ENCODE measurements around the gene NUDT14.

NUDT14 gene

DNA sequence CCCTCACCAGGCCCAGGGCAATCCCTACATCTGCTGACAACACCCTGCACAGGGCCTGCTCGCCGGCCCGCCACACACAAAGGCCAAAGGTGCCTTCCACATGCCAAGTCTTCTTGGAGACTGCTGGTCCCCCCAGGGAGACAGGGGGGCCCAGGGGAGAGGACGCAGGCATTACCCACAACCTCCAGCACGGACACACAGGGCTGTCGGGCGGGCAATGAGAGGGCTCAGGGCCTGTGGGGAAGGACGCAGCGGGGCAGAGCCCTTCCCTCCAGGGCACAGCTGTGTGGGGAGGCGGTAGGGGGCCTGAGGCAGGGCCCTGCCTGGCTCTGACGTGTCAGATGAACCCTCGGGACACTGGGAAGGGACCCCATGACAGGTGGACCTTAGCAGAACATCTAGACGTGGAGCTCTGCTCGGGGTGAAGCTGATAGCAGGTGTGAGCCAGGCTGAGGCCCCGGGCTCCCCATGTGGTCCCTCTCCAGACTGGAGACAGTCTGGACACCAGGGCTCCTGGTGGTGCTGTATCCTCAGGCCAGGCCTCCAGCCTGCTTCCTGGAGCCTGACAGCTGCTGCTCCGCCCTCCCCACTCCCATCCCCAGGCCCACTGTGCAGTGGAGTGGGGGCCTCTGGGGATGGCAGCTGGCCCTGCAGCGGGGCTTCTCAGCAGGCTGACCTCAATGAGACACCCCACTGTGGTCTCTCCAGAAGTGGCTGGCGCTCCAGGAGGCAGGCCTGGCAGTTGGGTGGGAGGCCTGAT lies 31.6 kb upstream of the NUDT14 start:
- DNase-seq (ENCODE audit: low spot score), result no peak

GRCh38 chr14:105211758-105212089 lies 30.6 kb upstream of the NUDT14 start:
- DNase-seq (ENCODE audit: low spot score), result no peak

- no peak for DNase-seq (ENCODE audit: low spot score)
Observed at GRCh38 chr14:105211086-105211757, 30.1 kb upstream of the NUDT14 start.

DNA sequence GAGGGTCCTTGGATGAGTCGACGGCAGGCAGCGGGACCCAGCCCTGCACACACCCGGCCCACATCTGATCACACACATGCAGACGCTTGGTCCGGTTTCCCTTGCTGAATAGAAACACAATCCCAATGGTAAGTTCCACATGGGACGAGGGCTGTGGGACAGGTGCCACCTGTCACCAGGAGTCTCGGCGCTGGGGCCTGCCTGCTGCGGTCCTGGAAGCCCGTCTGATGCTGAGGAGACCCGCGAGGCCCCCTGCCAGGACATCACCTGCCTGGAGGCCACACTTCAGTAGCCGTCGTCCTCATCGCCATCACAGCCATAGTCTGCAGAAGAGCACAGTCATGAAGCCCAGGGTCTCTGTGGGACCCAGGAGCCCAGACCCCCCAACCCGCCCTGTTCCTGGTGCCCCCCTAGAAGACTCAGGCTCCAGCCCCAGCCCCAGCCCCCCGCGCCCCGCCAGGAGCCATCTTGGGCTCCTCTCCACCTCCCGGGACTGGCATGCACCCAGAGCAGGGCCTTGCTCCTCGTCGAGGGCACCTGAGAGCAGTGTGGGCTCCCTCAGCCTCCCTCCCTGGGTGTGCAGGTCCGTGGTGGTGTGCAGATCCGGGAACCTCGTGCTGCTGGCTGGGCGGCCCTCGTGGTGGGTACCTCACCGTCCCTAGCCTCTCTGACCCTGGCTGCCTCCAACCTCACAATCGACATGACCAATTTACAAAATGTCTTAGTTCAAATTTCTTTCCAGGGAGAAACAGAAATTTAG lies 29.3 kb upstream of the NUDT14 start:
- DNase-seq (ENCODE audit: low spot score), result no peak

DNA sequence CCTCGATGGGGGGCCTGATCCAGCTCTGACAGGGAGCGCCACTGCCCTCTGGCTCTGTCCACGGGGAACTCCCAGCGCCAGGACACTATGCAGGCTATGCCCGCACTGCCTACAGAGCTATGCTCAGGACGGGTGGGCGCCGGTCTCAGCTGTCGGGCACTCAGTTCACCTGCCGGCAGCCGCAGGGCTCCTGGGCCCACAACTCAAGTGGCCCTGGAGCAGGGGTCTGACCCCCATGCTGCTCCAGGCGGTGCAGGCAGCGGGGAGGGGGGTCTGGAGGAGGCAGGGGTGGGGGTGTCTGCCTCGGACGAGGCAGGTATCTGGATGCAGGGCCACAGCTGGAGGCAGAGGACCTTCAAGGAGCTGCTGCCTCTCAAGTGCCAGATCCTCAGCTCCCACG lies 28.5 kb upstream of the NUDT14 start:
- DNase-seq (ENCODE audit: low spot score), result no peak

GRCh38 chr14:105209091-105209490 lies 28.0 kb upstream of the NUDT14 start:
- no peak for DNase-seq (ENCODE audit: low spot score)

DNA sequence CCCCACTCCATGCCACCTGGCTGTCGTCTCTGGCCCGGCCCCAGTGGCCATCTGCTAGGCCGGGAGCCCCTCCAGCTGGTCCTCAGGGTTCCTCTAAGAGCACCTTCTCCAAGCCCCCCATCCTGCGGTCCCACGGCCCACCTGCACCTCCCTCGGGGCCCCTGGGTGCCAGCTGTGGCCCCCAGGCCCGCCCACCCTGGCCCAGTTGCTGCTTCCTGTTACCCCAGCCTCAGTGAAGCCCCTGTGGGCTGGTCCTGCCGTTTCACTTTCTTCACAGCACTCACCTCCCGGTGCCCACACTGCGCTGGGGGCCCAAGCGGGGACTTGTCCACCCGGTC lies 27.6 kb upstream of the NUDT14 start:
- no peak for DNase-seq (ENCODE audit: low spot score)

GRCh38 chr14:105207996-105208737 lies 27.1 kb upstream of the NUDT14 start:
- DNase-seq (ENCODE audit: low spot score), result no peak

GRCh38 chr14:105207460-105207901 lies 26.4 kb upstream of the NUDT14 start:
- DNase-seq (ENCODE audit: low spot score), result no peak

DNA sequence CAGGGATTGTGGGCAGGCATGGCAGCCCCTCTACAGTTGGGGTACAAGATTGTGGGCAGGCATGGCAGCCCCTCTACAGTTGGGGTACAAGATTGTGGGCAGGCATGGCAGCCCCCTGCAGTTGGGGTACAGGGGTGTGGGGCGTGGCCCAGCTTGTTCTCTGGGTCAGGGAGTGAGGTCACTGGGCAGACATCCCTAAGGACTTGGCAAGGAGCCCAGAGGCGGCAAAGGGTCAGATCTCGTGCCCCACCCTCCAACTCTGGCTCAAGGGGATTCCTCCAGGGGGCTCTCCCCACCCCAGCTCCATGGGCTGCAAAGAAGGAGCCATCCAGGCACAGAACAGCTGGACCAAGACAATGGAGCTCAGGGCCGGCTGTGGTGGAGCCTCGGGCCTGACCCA lies 25.8 kb upstream of the NUDT14 start:
- DNase-seq (ENCODE audit: low spot score), result no peak

- DNase-seq (ENCODE audit: low spot score), result no peak
Observed at GRCh38 chr14:105205673-105206208, 24.6 kb upstream of the NUDT14 start.

DNA sequence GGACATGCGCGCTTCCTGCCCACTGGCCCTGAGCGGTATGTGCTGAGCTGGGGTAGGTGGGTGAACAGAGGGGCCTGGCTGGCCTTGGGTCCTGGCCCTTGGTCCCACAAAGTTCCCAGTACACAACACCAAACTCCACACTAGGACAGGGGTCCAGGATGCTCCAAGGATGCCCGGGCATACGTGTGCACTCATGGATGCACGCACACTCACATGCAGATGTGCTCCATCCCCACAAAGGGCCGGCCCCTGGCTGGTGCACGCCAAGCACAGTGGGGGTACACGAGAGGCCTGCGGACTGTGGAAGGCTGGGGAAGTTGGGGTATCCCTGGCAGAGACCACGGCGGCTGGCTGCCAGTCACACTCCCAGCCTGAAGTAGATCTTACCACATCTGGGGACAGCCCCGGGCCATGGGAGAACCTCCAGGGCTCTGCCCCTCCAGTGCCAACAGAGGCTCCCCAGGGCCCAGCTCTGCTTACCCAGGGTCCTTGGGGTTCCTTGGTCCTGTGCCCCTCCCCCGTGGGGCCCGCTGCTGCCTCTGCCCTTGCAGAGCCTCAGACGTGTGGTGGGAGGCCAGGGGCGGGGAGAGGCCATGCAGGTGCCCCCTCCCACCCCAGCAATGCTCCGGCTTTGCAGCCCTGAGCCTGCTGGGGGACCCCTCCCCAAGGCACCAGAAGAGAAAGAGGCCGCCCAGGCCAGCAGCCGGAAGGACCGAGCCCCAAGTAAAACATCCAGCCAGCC lies 24.0 kb upstream of the NUDT14 start:
- DNase-seq (ENCODE audit: low spot score), result no peak

DNA sequence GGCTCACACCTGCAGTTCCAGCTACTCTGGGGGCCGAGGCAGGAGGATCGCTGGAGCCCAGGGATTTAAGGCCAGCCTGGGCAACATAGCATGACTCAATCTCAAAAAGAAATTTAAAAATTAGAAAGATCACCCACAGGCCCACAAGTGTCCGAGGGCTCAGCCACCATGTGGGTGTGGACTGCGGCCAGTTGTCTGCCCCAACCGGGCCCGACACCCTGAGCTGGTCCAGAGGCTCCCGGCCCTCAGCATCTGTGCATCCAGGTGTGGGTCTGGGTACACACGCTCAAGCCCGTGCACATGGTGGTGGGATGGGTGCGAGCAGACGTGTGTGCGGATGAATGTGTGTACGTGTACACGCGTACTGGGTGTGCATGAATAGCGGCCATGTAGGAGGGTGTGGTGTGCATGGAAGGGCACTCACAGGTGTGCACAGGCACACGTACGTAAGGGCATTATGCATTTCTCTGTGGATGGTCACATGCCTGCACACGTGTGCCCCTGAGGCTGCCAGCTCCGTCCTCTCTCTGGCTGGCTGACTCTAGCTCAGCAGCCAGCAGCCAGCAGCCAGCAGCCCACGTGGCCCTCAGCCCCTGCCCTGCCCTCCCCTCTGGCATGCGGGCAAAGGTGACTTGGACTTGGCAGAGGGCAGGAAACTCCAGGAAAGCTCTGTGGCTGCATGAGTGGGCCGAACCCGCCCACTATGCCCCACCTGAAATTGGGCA lies 23.3 kb upstream of the NUDT14 start:
- peak; percentile 89 for DNase-seq (ENCODE audit: low spot score)

DNA sequence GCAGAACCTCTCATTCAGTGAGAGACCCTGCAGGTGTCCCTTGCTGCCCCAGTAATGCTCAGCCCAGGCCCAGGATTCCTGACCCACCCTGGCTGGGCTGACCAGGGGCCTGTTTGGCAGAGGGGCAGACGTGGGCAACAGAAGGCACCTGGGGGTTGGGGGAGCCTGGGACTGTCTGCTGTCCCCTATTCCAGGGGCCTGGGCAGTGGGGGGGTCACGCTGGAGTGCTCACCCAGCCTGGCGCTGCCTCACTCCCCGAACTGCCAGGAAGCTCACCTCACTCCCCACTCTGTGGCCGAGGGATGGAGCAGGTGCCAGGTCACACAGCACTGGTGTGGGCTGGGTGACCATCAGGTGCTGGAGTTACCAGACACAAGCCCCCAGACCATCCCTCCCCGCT lies 22.6 kb upstream of the NUDT14 start:
- no peak for DNase-seq (ENCODE audit: low spot score)

DNA sequence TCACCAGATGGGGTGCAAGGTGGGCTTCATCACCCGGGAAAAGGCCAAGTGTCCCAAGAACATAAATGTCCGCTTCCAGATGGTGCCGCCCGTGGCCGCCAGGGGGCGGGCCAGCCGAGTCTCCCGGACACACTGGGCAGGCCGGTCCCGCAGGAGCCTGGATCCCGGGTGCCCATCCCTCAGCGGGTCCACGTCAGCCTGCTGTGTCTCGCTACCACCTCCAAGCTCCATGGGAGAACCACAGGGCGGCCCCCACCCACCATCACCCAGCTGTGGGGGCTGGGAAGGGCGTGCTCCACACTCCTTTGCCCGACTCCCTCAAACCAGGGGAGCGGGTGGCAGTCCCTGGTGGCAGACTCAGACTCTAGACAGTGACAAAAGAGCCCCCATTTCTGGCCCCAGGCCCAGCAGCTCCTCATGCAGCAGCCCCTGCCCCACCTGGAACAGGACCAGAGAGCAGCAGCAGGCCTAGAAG lies 22.0 kb upstream of the NUDT14 start:
- DNase-seq (ENCODE audit: low spot score), result peak; percentile 58

- peak; percentile 89 for DNase-seq (ENCODE audit: low spot score)
Observed at GRCh38 chr14:105201925-105202513, 20.9 kb upstream of the NUDT14 start.

GRCh38 chr14:105201156-105201924 lies 20.2 kb upstream of the NUDT14 start:
- DNase-seq (ENCODE audit: low spot score), result no peak

DNA sequence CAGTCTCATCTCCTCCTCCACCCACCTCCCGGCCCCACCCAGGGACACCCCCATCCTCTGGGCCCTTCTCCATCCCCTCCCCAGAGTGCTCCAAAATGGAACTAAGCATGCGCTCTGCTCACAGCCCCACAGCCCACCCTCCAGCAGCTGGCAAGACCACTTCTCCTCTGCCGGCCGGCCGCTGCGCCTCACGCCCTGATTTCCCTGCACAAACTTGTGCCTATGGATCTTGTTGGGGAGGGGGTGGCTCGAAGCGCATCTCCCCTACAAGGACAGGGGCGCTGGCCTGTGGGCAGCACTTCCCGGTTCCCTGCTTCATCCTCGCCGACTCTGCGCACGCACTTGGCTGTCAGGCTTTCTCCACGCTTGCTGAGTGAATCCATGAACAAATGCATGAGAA lies 19.5 kb upstream of the NUDT14 start:
- no peak for DNase-seq (ENCODE audit: low spot score)

DNA sequence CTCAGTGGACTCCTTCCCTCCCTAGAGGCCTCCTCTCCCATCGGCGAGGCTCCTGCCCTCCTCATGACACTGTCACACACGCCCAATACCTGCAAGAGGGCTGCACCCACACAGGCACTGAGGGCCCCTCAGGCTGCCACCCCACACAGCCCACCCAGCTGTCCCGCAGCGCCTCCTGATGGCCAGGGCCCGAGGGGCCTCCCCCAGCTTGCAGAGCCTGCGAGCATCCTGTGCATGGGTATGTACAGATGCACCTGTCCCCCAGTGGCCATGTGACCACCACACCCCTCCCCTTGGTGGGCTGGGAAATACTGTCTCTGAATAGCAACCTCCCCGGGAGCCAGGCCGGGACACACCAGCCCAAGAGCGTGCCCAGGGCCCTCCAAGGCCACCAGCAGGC lies 19.0 kb upstream of the NUDT14 start:
- no peak for DNase-seq (ENCODE audit: low spot score)

GRCh38 chr14:105199093-105199492 lies 18.0 kb upstream of the NUDT14 start:
- peak; percentile 46 for DNase-seq (ENCODE audit: low spot score)
